ENCODE results near the gene JARID2. TPM values are rescaled to one million over a fixed set of nuclear protein-coding genes. Genes with fewer than 3 reads are reported as not detected.

Gene JARID2
- total and polyA plus RNA-seq, 9 of the 15 experiments (the other 6 are each of a cell fraction or from before 2014, with no cell fraction given): 5.0 to 29.0 (median 15.6) TPM

DNA sequence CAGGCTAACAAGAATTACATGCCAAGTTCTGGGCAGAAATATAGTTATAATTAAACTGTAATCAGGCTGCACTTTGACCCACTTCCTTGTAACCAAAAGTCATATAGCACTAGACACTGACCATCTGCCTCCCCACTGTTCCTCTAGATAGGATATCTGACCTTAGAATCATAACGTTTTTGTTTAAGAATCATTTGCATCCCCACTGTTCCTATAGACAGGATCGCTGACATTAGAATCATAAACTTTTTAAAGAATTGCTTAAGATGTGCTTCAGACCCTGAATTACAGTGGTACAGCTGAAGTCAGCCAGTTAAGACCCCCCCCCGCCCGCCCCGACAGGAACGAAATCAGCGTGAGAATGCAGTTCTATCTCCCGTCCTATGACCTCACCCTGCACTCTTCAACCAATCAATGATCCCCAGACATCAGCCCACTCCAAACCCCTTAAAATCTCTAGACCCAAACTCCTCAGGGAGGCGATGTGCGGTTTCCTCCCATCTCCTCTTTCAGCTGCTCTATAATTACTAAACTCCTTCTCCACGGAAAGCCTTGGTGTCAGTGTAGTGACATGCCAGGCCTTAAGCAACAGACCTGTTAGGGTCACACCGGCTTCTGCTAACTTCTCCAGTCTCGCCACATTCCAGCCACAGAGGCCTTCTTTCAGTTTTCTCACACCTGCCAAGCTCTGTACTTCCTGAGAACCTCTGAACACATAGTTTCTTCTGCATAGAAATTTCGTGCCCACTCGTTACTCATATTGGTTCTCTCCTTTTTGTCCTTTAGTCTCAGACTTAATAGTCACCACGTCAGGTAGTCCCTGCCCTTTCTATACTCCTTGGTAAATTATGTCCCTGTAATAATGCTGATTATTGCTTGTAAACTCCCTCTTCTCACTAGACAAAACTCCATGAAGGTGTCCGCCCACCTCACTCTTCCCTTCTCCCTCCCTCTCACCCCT lies 323.4 kb downstream of the JARID2 start (continued):
- TF ChIP-seq, protein P1, sequence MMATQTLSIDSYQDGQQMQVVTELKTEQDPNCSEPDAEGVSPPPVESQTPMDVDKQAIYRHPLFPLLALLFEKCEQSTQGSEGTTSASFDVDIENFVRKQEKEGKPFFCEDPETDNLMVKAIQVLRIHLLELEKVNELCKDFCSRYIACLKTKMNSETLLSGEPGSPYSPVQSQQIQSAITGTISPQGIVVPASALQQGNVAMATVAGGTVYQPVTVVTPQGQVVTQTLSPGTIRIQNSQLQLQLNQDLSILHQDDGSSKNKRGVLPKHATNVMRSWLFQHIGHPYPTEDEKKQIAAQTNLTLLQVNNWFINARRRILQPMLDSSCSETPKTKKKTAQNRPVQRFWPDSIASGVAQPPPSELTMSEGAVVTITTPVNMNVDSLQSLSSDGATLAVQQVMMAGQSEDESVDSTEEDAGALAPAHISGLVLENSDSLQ (IDR thresholded peaks at IDR 0.05): peak; percentile 38
- no peak for TF ChIP-seq HNRNPL (IDR thresholded peaks at IDR 0.05; ENCODE audit: low read depth, low read length)
- TF ChIP-seq, protein P2, sequence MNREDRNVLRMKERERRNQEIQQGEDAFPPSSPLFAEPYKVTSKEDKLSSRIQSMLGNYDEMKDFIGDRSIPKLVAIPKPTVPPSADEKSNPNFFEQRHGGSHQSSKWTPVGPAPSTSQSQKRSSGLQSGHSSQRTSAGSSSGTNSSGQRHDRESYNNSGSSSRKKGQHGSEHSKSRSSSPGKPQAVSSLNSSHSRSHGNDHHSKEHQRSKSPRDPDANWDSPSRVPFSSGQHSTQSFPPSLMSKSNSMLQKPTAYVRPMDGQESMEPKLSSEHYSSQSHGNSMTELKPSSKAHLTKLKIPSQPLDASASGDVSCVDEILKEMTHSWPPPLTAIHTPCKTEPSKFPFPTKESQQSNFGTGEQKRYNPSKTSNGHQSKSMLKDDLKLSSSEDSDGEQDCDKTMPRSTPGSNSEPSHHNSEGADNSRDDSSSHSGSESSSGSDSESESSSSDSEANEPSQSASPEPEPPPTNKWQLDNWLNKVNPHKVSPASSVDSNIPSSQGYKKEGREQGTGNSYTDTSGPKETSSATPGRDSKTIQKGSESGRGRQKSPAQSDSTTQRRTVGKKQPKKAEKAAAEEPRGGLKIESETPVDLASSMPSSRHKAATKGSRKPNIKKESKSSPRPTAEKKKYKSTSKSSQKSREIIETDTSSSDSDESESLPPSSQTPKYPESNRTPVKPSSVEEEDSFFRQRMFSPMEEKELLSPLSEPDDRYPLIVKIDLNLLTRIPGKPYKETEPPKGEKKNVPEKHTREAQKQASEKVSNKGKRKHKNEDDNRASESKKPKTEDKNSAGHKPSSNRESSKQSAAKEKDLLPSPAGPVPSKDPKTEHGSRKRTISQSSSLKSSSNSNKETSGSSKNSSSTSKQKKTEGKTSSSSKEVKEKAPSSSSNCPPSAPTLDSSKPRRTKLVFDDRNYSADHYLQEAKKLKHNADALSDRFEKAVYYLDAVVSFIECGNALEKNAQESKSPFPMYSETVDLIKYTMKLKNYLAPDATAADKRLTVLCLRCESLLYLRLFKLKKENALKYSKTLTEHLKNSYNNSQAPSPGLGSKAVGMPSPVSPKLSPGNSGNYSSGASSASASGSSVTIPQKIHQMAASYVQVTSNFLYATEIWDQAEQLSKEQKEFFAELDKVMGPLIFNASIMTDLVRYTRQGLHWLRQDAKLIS (CRISPR knock-in tag; IDR thresholded peaks at IDR 0.05): no peak
- peak; percentile 29 for TF ChIP-seq MAFK (IDR thresholded peaks at IDR 0.05; ENCODE audit: low read length)
- TF ChIP-seq ZNF41 (CRISPR knock-in tag; conservative IDR thresholded peaks at IDR 0.05): 0 out of 2 replicates have a peak, but pooled peaks have one; percentile 6
- no peak; the same call in 1 of the 2 replicates for TF ChIP-seq SMAD3 (CRISPR knock-in tag; conservative IDR thresholded peaks at IDR 0.05)
- peak; percentile 48 for TF ChIP-seq NEUROD1 (IDR thresholded peaks at IDR 0.05; ENCODE audit: borderline replicate concordance, low read depth, low read length, partially characterized antibody)
- no peak for TF ChIP-seq MAFG (tag; conservative IDR thresholded peaks at IDR 0.05)
- TF ChIP-seq ZC3H4 (CRISPR knock-in tag; IDR thresholded peaks at IDR 0.05; ENCODE audit: borderline replicate concordance): no peak
- TF ChIP-seq NFRKB (IDR thresholded peaks at IDR 0.05; ENCODE audit: low read depth): peak; percentile 85
- peak in 1 of 2 experiments; percentile 67; a peak in 2 of 4 replicates for TF ChIP-seq ARNT (IDR thresholded peaks at IDR 0.05)
- no peak for TF ChIP-seq SNIP1 (IDR thresholded peaks at IDR 0.05; ENCODE audit: low read depth)
- 0 out of 2 replicates have a peak, but pooled peaks have one; percentile 7 for TF ChIP-seq ETV1 (tag; conservative IDR thresholded peaks at IDR 0.05; ENCODE audit: low read depth)
- TF ChIP-seq RCOR1 (IDR thresholded peaks at IDR 0.05; ENCODE audit: borderline replicate concordance in 1 of 2, low read depth in 2 of 2, low read length in 2 of 2): peak in 1 of 2 experiments; percentile 93; a peak in 3 of 4 replicates
- TF ChIP-seq HLTF (IDR thresholded peaks at IDR 0.05): 0 out of 2 replicates have a peak, but pooled peaks have one; percentile 7
- TF ChIP-seq, protein P3, sequence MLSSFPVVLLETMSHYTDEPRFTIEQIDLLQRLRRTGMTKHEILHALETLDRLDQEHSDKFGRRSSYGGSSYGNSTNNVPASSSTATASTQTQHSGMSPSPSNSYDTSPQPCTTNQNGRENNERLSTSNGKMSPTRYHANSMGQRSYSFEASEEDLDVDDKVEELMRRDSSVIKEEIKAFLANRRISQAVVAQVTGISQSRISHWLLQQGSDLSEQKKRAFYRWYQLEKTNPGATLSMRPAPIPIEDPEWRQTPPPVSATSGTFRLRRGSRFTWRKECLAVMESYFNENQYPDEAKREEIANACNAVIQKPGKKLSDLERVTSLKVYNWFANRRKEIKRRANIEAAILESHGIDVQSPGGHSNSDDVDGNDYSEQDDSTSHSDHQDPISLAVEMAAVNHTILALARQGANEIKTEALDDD (IDR thresholded peaks at IDR 0.05): peak; percentile 47; the same call in 1 of the 2 replicates
- TF ChIP-seq MYC (IDR thresholded peaks at IDR 0.05; ENCODE audit: low read depth, low read length): no peak
- TF ChIP-seq MYC (CRISPR knock-in tag; IDR thresholded peaks at IDR 0.05; ENCODE audit: borderline replicate concordance, low read depth): no peak
- TF ChIP-seq, protein P4, sequence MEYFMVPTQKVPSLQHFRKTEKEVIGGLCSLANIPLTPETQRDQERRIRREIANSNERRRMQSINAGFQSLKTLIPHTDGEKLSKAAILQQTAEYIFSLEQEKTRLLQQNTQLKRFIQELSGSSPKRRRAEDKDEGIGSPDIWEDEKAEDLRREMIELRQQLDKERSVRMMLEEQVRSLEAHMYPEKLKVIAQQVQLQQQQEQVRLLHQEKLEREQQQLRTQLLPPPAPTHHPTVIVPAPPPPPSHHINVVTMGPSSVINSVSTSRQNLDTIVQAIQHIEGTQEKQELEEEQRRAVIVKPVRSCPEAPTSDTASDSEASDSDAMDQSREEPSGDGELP (CRISPR knock-in tag; IDR thresholded peaks at IDR 0.05; ENCODE audit: borderline replicate concordance): peak; percentile 73
- TF ChIP-seq PHF21A (IDR thresholded peaks at IDR 0.05; ENCODE audit: borderline replicate concordance, low read depth): no peak
- no peak for TF ChIP-seq POLR3G (IDR thresholded peaks at IDR 0.05; ENCODE audit: extremely low read depth, insufficient read length, insufficient replicate concordance)
- TF ChIP-seq COPS2 (conservative IDR thresholded peaks at IDR 0.05): no peak

All from K562 (cell line).